Upper lobe of left lung (tissue), 4 donors: Measurements from ENCODE around the gene SNCG.

Experiments used
- EP300 ChIP-seq, 4 donors: sonication (generic); formaldehyde crosslinking; IDR thresholded peaks; one replicate each; pipeline ENCODE4 v1.5.1; 2017; ENCODE audit warnings: antibody characterized with exemption in 4 of 4, control low read depth in 2 of 4
- POLR2A ChIP-seq, 4 donors: fragments of 450-650 bp; IDR thresholded peaks; one replicate each; pipeline ENCODE4 v1.5.1; 2016 to 2017; ENCODE audit warnings: antibody characterized with exemption in 4 of 4, mild to moderate bottlenecking in 2 of 4
- POLR2AphosphoS5 ChIP-seq, 2 donors: sonication (generic); formaldehyde crosslinking; IDR thresholded peaks; one replicate each; pipeline ENCODE4 v1.5.1; 2017; ENCODE audit warnings: antibody characterized with exemption in 2 of 2
- TF ChIP-seq, protein P1 (sequence below), 6 experiments: fragments of 450-650 bp in 4 of 6; fragments of 200-600 bp in 2 of 6; sonication (generic) in 2 of 6; IDR thresholded peaks; one replicate each; pipeline ENCODE4 v1.5.1; 2016 to 2019; ENCODE audit warnings: antibody characterized with exemption in 6 of 6

DNA sequence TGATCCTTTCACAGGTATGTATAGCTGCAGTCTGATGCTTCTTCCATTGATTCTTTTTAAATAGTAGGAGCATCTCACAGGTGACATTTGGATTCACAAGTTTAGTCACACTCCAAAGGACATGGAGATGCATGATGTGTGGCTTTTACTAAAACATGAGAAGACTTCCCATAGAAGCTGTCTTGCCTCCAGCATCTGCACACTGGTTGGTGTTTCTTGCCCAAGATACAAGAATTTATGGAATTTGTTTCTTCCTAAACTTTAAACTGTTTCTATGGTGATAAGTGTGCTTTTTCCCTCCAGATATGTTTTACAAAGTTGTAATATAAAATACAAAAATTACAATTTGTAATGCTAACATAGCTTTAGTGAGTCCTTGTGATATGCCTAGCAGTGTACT lies 34.1 kb downstream of the SNCG start:
- TF ChIP-seq, protein P1, sequence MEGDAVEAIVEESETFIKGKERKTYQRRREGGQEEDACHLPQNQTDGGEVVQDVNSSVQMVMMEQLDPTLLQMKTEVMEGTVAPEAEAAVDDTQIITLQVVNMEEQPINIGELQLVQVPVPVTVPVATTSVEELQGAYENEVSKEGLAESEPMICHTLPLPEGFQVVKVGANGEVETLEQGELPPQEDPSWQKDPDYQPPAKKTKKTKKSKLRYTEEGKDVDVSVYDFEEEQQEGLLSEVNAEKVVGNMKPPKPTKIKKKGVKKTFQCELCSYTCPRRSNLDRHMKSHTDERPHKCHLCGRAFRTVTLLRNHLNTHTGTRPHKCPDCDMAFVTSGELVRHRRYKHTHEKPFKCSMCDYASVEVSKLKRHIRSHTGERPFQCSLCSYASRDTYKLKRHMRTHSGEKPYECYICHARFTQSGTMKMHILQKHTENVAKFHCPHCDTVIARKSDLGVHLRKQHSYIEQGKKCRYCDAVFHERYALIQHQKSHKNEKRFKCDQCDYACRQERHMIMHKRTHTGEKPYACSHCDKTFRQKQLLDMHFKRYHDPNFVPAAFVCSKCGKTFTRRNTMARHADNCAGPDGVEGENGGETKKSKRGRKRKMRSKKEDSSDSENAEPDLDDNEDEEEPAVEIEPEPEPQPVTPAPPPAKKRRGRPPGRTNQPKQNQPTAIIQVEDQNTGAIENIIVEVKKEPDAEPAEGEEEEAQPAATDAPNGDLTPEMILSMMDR (IDR thresholded peaks at IDR 0.05), result no peak
- no peak for TF ChIP-seq EP300 (IDR thresholded peaks at IDR 0.05)
- TF ChIP-seq POLR2A (IDR thresholded peaks at IDR 0.05), result no peak
- TF ChIP-seq POLR2AphosphoS5 (IDR thresholded peaks at IDR 0.05), result no peak
